Kidney epithelial cell (primary cell): ENCODE measurements around the gene TCEA2. TPM values are rescaled to one million over a fixed set of nuclear protein-coding genes. Genes with fewer than 3 reads are reported as not detected.

ENCODE experiments used
- DNase-seq: peaks from one replicate; pipeline ENCODE4 v3.0.0-alpha.2; 2010; ENCODE audit warnings: low read depth
- H3K27me3 ChIP-seq: 2 replicates; pipeline ENCODE4 v1.6.0; 2011; ENCODE audit warnings: low read length; ENCODE audit not compliant: control insufficient read depth, insufficient read depth
- H3K36me3 ChIP-seq: 2 replicates; pipeline ENCODE4 v1.5.1; 2011; ENCODE audit warnings: low read length; ENCODE audit not compliant: control insufficient read depth, insufficient read depth
- H3K4me3 ChIP-seq: 2 replicates; pipeline ENCODE4 v1.5.1; 2011; ENCODE audit warnings: low read depth, mild to moderate bottlenecking, control low read depth, low read length
- CTCF ChIP-seq: IDR thresholded peaks from 2 replicates; pipeline ENCODE4 v1.5.1; 2011; ENCODE audit warnings: mild to moderate bottlenecking, moderate library complexity, low read length, control low read depth, inconsistent platforms; ENCODE audit not compliant: insufficient read depth, poor library complexity, severe bottlenecking
- total RNA-seq: library from RNA; depleted of rRNA; stranded (reverse); fragments of >200 nt; gene quantifications from 2 replicates; pipeline ENCODE4 v1.2.3, GENCODE V29; 2015

The TCEA2 gene
- total RNA-seq, 1 donor from 2014 or later = 23.9 TPM

GRCh38 chr20:64074184-64074789, 11.3 kb downstream of the TCEA2 start:
- no peak for TF ChIP-seq CTCF
- no peak for DNase-seq
- Histone ChIP-seq H3K36me3 (no peaks in the 10 kb centered on the region), H3K27me3 (no peaks in the 10 kb centered on the region), H3K4me3 (no peak overlapping the region)

- no peak for DNase-seq
- no peak for TF ChIP-seq CTCF
- Histone ChIP-seq H3K36me3 (no peaks in the 10 kb centered on the region), H3K27me3 (no peaks in the 10 kb centered on the region), H3K4me3 (no peak overlapping the region)
Observed at GRCh38 chr20:64074963-64075362, 12.0 kb downstream of the TCEA2 start.

GRCh38 chr20:64075556-64075955, 12.6 kb downstream of the TCEA2 start:
- Histone ChIP-seq H3K36me3 (no peaks in the 10 kb centered on the region), H3K27me3 (no peaks in the 10 kb centered on the region), H3K4me3 (no peak overlapping the region)
- DNase-seq = no peak
- no peak for TF ChIP-seq CTCF

- H3K4me3 ChIP-seq = no peak overlapping the region
- TF ChIP-seq CTCF = no peak
Observed at GRCh38 chr20:64076061-64076997, 13.3 kb downstream of the TCEA2 start.

GRCh38 chr20:64077094-64077493, 14.1 kb downstream of the TCEA2 start:
- DNase-seq = no peak
- Histone ChIP-seq H3K4me3 (no peak overlapping the region), H3K36me3 (no peaks in the 10 kb centered on the region), H3K27me3 (peaks cover 3% of the 10 kb centered on the region)
- no peak for TF ChIP-seq CTCF

More at GRCh38 chr20:64076061-64076997, 13.3 kb downstream of the TCEA2 start:
- Histone ChIP-seq H3K27me3 (peaks cover 2% of the 10 kb centered on the region), H3K36me3 (no peaks in the 10 kb centered on the region)
- no peak for DNase-seq
